Activated CD4-positive, alpha-beta T cell treated with anti-CD3 and anti-CD28 coated beads, Interleukin-2, amount 10 ng/mL, durations not matched to agents 24 days and 14 days (primary cell): ENCODE data around the gene NUDT15. TPM values are rescaled to one million over a fixed set of nuclear protein-coding genes. Genes with fewer than 3 reads are reported as not detected.
"Not testable (repeated sequence)": the region's sequence is repeated elsewhere in the genome, so short reads cannot be mapped to it uniquely, and the experiment has no call there.

Experiments used
- DNase-seq: peaks from one replicate; pipeline ENCODE4 v3.0.0; 2022
- H3K27ac Mint-ChIP-seq: one replicate; pipeline ENCODE4 v1.8.0; 2022; ENCODE audit warnings: mild to moderate bottlenecking, mixed read lengths
- H3K27me3 Mint-ChIP-seq: one replicate; pipeline ENCODE4 v1.8.0; 2022; ENCODE audit warnings: mixed read lengths
- H3K36me3 Mint-ChIP-seq: one replicate; pipeline ENCODE4 v1.8.0; 2022; ENCODE audit warnings: low read depth, mild to moderate bottlenecking, mixed read lengths
- H3K4me1 Mint-ChIP-seq: one replicate; pipeline ENCODE4 v1.8.0; 2021; ENCODE audit warnings: mixed read lengths
- H3K4me3 Mint-ChIP-seq: one replicate; pipeline ENCODE4 v1.8.0; 2022; ENCODE audit warnings: mild to moderate bottlenecking, moderate library complexity, mixed read lengths
- H3K9me3 Mint-ChIP-seq: one replicate; pipeline ENCODE4 v1.8.0; 2021; ENCODE audit warnings: mixed read lengths
- intact Hi-C: fragments of 100-400 bp; cut with micrococcal nuclease; formaldehyde crosslinking; loops from one replicate; pipeline ENCODE4 v1.15.1; 2023
- total RNA-seq: library from RNA; stranded (reverse); gene quantifications from 2 replicates; pipeline ENCODE4 v1.2.3, GENCODE V29; 2022

NUDT15 gene
- total RNA-seq, 1 donor from 2014 or later: 19.1 TPM

GRCh38 chr13:48059951-48060350 lies 22.4 kb downstream of the NUDT15 start:
- Mint-ChIP-seq H3K27ac (peak overlapping the region; percentile 50), H3K36me3 (peaks cover 20% of the 10 kb centered on the region)
- DNase-seq, H3K4me3 Mint-ChIP-seq, H3K9me3 Mint-ChIP-seq, H3K27me3 Mint-ChIP-seq, H3K4me1 Mint-ChIP-seq, intact Hi-C loops: not testable (repeated sequence)

GRCh38 chr13:48066310-48066989 lies 28.9 kb downstream of the NUDT15 start:
- Mint-ChIP-seq H3K36me3 (peaks cover 63% of the 10 kb centered on the region), H3K27ac (peak overlapping the region; percentile 54)
- intact Hi-C loops: no loop called here

GRCh38 chr13:48068036-48068435 lies 30.5 kb downstream of the NUDT15 start:
- Mint-ChIP-seq H3K36me3 (peaks cover 79% of the 10 kb centered on the region), H3K9me3 (peaks cover 10% of the 10 kb centered on the region), H3K27ac (no peak overlapping the region), H3K4me1 (peaks cover 10% of the 10 kb centered on the region), H3K4me3 (no peak overlapping the region), H3K27me3 (no peaks in the 10 kb centered on the region)
- intact Hi-C loops: no loop called here
- peak; percentile 52 for DNase-seq

More at GRCh38 chr13:48066310-48066989, 28.9 kb downstream of the NUDT15 start:
- DNase-seq: peak; percentile 83
- Mint-ChIP-seq H3K4me3 (no peak overlapping the region), H3K9me3 (peaks cover 6% of the 10 kb centered on the region), H3K27me3 (no peaks in the 10 kb centered on the region), H3K4me1 (peaks cover 10% of the 10 kb centered on the region)

- peaks cover 85% of the 10 kb centered on the region for H3K36me3 Mint-ChIP-seq
- intact Hi-C loops: no loop called here
- no peak for DNase-seq
- no peaks in the 10 kb centered on the region for H3K27me3 Mint-ChIP-seq
- no peak overlapping the region for H3K27ac Mint-ChIP-seq
- H3K4me1 Mint-ChIP-seq: peaks cover 10% of the 10 kb centered on the region
- no peak overlapping the region for H3K4me3 Mint-ChIP-seq
- peaks cover 10% of the 10 kb centered on the region for H3K9me3 Mint-ChIP-seq
Observed at GRCh38 chr13:48068952-48069351, 31.4 kb downstream of the NUDT15 start.

- Mint-ChIP-seq H3K27ac (no peak overlapping the region), H3K4me3 (no peak overlapping the region), H3K4me1 (peaks cover 10% of the 10 kb centered on the region), H3K27me3 (no peaks in the 10 kb centered on the region), H3K9me3 (peaks cover 10% of the 10 kb centered on the region), H3K36me3 (peaks cover 90% of the 10 kb centered on the region)
- intact Hi-C loops: no loop called here
- no peak for DNase-seq
Observed at GRCh38 chr13:48069573-48069972, 32.0 kb downstream of the NUDT15 start.

- H3K27ac Mint-ChIP-seq: no peak overlapping the region
- peaks cover 10% of the 10 kb centered on the region for H3K4me1 Mint-ChIP-seq
- H3K4me3 Mint-ChIP-seq: no peak overlapping the region
- no peaks in the 10 kb centered on the region for H3K27me3 Mint-ChIP-seq
- H3K9me3 Mint-ChIP-seq: peaks cover 7% of the 10 kb centered on the region
- intact Hi-C loops: no loop called here
- H3K36me3 Mint-ChIP-seq: peaks cover 93% of the 10 kb centered on the region
- DNase-seq: no peak
Observed at GRCh38 chr13:48070942-48071341, 33.4 kb downstream of the NUDT15 start.

- DNase-seq: no peak
- intact Hi-C loops: no loop called here
- H3K27me3 Mint-ChIP-seq: no peaks in the 10 kb centered on the region
- H3K9me3 Mint-ChIP-seq: peaks cover 7% of the 10 kb centered on the region
- no peak overlapping the region for H3K4me3 Mint-ChIP-seq
- peaks cover 2% of the 10 kb centered on the region for H3K4me1 Mint-ChIP-seq
- H3K36me3 Mint-ChIP-seq: peaks cover 91% of the 10 kb centered on the region
- no peak overlapping the region for H3K27ac Mint-ChIP-seq
Observed at GRCh38 chr13:48072304-48072703, 34.8 kb downstream of the NUDT15 start.

GRCh38 chr13:48072787-48073186 lies 35.3 kb downstream of the NUDT15 start:
- no peaks in the 10 kb centered on the region for H3K27me3 Mint-ChIP-seq
- peaks cover 7% of the 10 kb centered on the region for H3K9me3 Mint-ChIP-seq
- H3K27ac Mint-ChIP-seq: no peak overlapping the region
- peaks cover 87% of the 10 kb centered on the region for H3K36me3 Mint-ChIP-seq
- DNase-seq: no peak
- intact Hi-C loops: no loop called here
- no peak overlapping the region for H3K4me3 Mint-ChIP-seq
- H3K4me1 Mint-ChIP-seq: peaks cover 2% of the 10 kb centered on the region

- H3K27ac Mint-ChIP-seq: no peak overlapping the region
- no peaks in the 10 kb centered on the region for H3K27me3 Mint-ChIP-seq
- H3K4me3 Mint-ChIP-seq: no peak overlapping the region
- H3K9me3 Mint-ChIP-seq: peaks cover 7% of the 10 kb centered on the region
- no peak for DNase-seq
- peaks cover 8% of the 10 kb centered on the region for H3K4me1 Mint-ChIP-seq
- intact Hi-C loops: no loop called here
- peaks cover 87% of the 10 kb centered on the region for H3K36me3 Mint-ChIP-seq
Observed at GRCh38 chr13:48074006-48074405, 36.5 kb downstream of the NUDT15 start.

- intact Hi-C loops: no loop called here
- Mint-ChIP-seq H3K36me3 (peaks cover 70% of the 10 kb centered on the region), H3K9me3 (no peaks in the 10 kb centered on the region), H3K27ac (peak overlapping the region; percentile 11), H3K27me3 (no peaks in the 10 kb centered on the region), H3K4me1 (peaks cover 8% of the 10 kb centered on the region), H3K4me3 (no peak overlapping the region)
- peak; percentile 80 for DNase-seq
Observed at GRCh38 chr13:48078251-48078656, 40.7 kb downstream of the NUDT15 start.

GRCh38 chr13:48081739-48082138 lies 44.2 kb downstream of the NUDT15 start:
- Mint-ChIP-seq H3K9me3 (no peaks in the 10 kb centered on the region), H3K4me1 (peaks cover 8% of the 10 kb centered on the region), H3K27ac (no peak overlapping the region), H3K36me3 (peaks cover 49% of the 10 kb centered on the region), H3K27me3 (no peaks in the 10 kb centered on the region), H3K4me3 (no peak overlapping the region)
- no peak for DNase-seq
- intact Hi-C loops: no loop called here

- peaks cover 29% of the 10 kb centered on the region for H3K36me3 Mint-ChIP-seq
- no peaks in the 10 kb centered on the region for H3K27me3 Mint-ChIP-seq
- H3K9me3 Mint-ChIP-seq: no peaks in the 10 kb centered on the region
- no peak overlapping the region for H3K4me3 Mint-ChIP-seq
- DNase-seq: no peak
- H3K4me1 Mint-ChIP-seq: peaks cover 11% of the 10 kb centered on the region
- intact Hi-C loops: no loop called here
- no peak overlapping the region for H3K27ac Mint-ChIP-seq
Observed at GRCh38 chr13:48086272-48086671, 48.7 kb downstream of the NUDT15 start.

GRCh38 chr13:48093588-48093987 lies 56.1 kb downstream of the NUDT15 start:
- H3K27me3 Mint-ChIP-seq: peaks cover under 1% of the 10 kb centered on the region
- no peak for DNase-seq
- peak overlapping the region; percentile 89 for H3K27ac Mint-ChIP-seq
- intact Hi-C loops: no loop called here
- peaks cover 16% of the 10 kb centered on the region for H3K36me3 Mint-ChIP-seq
- H3K9me3 Mint-ChIP-seq: peaks cover 4% of the 10 kb centered on the region
- peaks cover 32% of the 10 kb centered on the region for H3K4me1 Mint-ChIP-seq
- H3K4me3 Mint-ChIP-seq: peak overlapping the region; percentile 92

- H3K27me3 Mint-ChIP-seq: peaks cover 7% of the 10 kb centered on the region
- H3K9me3 Mint-ChIP-seq: peaks cover 4% of the 10 kb centered on the region
- H3K4me3 Mint-ChIP-seq: peak overlapping the region; percentile 92
- H3K27ac Mint-ChIP-seq: peak overlapping the region; percentile 89
- intact Hi-C loops: no loop called here
- peaks cover 27% of the 10 kb centered on the region for H3K4me1 Mint-ChIP-seq
- peak; percentile 70 for DNase-seq
- peaks cover 12% of the 10 kb centered on the region for H3K36me3 Mint-ChIP-seq
Observed at GRCh38 chr13:48094404-48094780, 56.9 kb downstream of the NUDT15 start.
